Bronchial epithelial cell (primary cell): ENCODE measurements around the gene SLC23A1. TPM values are rescaled to one million over a fixed set of nuclear protein-coding genes. Genes with fewer than 3 reads are reported as not detected.

ENCODE experiments used
- DNase-seq: peaks from one replicate; pipeline ENCODE4 v3.0.0-alpha.2; 2010; ENCODE audit warnings: low read depth
- FAIRE-seq: peaks from 2 replicates; lab custom pipeline; 2011; peaks lifted over from hg19 to GRCh38; lab: Jason Lieb, UNC
- H3K27me3 ChIP-seq: 2 replicates; pipeline ENCODE4 v1.5.1; 2011; ENCODE audit warnings: low read length; ENCODE audit not compliant: control insufficient read depth, insufficient read depth
- H3K36me3 ChIP-seq: 2 replicates; pipeline ENCODE4 v1.5.1; 2011; ENCODE audit warnings: low read length; ENCODE audit not compliant: control insufficient read depth, insufficient read depth
- H3K4me3 ChIP-seq: 2 replicates; pipeline ENCODE4 v1.5.1; 2011; ENCODE audit warnings: mild to moderate bottlenecking, low read depth, low read length, control low read depth
- total RNA-seq: library from RNA; depleted of rRNA; stranded (reverse); fragments of >200 nt; gene quantifications from 2 replicates; pipeline ENCODE4 v1.2.1, GENCODE V29; 2014
- TF ChIP-seq, protein P1 (sequence below): IDR thresholded peaks from 2 replicates; pipeline ENCODE4 v1.5.1; 2011; ENCODE audit warnings: mild to moderate bottlenecking, moderate library complexity, low read length, control low read depth, inconsistent platforms; ENCODE audit not compliant: insufficient read depth, severe bottlenecking

SLC23A1 gene
- total RNA-seq, 1 donor from 2014 or later, result not detected

DNA sequence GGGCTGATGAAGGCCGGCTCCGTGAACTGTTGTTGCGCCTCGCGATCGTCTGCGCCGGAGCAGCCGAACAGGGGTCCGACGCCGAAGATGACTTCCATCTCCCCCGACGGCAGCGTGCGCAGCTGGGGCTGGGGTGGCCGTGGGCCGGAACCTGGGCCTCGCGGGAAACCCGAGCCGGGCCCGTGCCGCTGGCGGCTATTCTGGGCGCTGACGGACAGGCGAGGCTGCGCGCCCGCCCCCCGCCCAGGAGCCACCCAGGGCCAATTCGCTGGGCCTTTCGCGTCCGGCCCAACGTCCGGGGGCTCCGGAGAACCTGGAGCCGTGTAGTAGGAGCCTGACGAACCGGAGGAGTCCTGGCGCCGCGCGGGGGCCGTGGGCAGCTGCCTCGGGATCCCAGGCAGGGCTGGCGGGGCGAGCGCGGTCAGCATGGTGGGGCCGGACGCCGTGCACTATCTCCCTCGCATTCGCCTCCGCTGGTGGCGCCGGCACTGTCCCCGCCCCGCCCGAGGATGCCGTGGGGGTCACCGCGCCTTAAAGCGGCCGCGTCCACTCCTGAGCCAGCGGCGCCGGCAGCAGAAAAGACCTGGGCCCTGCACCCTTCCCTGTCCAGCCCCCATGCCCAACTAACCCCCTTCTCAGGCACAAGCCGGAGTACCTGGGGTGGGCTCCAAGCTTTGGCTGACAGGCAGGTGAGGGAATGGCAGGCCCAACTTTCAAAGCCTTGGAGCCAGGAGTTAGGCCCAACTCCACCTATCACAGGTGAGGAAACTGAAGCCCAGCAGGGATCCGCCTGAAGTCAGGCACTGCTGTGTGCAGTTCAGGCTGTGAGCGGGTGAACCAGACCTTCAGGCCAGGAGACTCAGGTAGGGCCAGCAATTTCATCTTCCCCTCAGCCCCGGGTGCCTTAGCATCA, 11.8 kb upstream of the SLC23A1 start, which contains the start of gene PROB1:
PROB1 (minus strand) TSS at position 451 of the 913 bp plus-strand sequence; CDS start at position 428, 23 bp downstream.
- H3K36me3 ChIP-seq, result no peaks in the 10 kb centered on the region
- no peak for FAIRE-seq
- TF ChIP-seq, protein P1, sequence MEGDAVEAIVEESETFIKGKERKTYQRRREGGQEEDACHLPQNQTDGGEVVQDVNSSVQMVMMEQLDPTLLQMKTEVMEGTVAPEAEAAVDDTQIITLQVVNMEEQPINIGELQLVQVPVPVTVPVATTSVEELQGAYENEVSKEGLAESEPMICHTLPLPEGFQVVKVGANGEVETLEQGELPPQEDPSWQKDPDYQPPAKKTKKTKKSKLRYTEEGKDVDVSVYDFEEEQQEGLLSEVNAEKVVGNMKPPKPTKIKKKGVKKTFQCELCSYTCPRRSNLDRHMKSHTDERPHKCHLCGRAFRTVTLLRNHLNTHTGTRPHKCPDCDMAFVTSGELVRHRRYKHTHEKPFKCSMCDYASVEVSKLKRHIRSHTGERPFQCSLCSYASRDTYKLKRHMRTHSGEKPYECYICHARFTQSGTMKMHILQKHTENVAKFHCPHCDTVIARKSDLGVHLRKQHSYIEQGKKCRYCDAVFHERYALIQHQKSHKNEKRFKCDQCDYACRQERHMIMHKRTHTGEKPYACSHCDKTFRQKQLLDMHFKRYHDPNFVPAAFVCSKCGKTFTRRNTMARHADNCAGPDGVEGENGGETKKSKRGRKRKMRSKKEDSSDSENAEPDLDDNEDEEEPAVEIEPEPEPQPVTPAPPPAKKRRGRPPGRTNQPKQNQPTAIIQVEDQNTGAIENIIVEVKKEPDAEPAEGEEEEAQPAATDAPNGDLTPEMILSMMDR, result no peak
- H3K4me3 ChIP-seq, result peak within 1 kb of the TSS; percentile 43
- DNase-seq, result no peak
- H3K27me3 ChIP-seq, result no peaks in the 10 kb centered on the region

DNA sequence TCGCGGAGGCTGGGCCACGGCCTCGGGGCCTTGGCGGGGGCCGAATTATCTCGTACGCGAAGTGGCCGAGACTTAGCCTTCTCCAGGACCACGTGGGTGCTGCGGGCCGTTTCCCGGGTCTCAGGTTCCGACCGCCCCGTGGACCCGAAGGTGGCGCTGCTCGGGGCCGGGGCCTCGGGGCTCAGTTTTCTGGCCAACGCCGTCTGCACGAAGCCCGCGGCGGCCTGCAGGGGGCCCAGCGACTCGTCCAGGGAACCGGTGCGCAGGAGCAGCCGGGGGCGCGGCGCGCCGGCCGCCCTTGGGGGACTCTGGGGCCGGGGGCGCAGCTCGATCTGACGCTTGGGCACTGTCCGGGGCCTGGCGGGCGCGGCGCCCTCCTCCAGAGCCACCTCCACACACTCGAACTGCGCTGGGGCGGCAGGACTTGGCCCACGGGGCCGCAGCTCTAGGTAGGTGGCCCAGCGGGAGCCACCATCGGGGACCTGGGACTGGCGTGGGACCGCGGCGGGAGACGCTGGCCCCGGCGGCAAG, 11.1 kb upstream of the SLC23A1 start:
- TF ChIP-seq, protein P1, result peak; percentile 57
- FAIRE-seq, result no peak
- no peak for DNase-seq
- no peaks in the 10 kb centered on the region for H3K27me3 ChIP-seq
- H3K4me3 ChIP-seq, result peak overlapping the region; percentile 43
- H3K36me3 ChIP-seq, result no peaks in the 10 kb centered on the region

DNA sequence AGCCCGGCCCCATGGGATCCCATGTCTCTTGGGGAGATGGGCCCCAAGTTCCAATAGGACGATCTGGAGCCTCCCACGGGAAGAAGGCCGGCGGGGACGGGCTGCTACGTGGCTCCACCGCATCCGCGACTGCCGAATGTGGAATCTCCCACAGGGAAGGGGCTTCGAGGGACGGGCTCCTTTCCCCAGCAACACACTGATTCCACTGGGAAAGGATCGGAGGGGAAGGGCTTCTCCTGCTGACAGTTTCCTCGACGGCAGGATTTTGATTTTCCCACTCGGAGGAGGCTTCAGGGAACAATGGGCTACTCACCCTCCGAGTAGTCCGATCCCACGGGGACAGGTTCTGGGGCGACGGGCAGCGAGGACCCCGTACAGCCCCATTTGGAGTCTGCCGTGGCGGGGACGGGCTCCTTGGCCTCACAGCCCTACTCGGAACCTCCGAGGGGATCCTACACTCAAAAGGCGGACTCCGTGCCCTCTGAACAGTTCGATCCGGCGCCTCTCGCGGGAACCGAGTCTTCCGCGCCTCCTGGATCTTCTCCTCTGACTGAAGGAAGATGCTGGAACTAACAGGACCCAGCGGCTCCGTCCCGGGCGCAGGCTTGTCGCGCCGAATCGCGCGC, 10.5 kb upstream of the SLC23A1 start:
- no peak for DNase-seq
- TF ChIP-seq, protein P1, result no peak
- H3K36me3 ChIP-seq, result no peaks in the 10 kb centered on the region
- no peak for FAIRE-seq
- no peaks in the 10 kb centered on the region for H3K27me3 ChIP-seq
- H3K4me3 ChIP-seq, result peak overlapping the region; percentile 43

DNA sequence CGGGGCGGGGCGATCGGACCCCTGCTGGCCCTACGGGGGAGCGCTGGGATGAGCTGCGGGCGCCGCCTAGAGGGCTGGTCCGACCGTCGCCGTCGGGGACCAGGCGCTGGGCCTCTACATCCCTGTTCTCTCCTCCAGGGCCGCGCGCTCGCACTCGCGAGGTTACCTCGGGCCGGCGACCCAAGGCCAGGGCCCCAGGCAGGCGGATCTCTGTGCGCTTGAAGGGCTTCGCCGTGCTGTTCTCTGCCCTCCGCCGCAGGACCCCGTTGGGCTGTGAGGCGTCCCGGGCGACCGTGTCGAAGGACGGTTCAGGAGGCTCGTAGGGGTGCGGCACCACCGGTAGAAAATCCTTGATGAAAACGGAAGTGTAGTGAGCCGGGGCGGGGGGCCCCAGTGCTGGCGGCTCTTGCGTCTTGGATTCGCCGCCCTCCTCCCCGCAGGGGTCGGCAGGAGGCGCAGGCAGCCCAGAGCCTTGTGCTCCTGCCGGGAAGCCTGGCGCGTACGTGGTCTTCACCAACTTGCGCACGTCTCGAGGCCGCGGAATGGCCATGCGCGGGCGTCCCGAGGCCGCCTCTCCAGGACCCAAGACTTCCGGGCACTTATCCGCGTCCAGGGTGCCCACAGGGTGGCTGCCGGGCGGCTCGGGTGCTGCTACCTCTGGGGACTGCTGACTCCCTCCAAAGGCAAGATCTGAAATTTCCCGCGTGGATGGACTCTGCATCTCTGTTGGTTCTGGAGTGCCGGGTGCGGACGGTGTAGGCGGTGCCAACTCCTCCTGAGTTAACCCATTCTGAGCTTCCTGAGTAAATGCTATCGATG, 9.8 kb upstream of the SLC23A1 start:
- no peaks in the 10 kb centered on the region for H3K36me3 ChIP-seq
- no peaks in the 10 kb centered on the region for H3K27me3 ChIP-seq
- DNase-seq (peak; percentile 54), FAIRE-seq (no peak)
- peak overlapping the region; percentile 43 for H3K4me3 ChIP-seq
- TF ChIP-seq, protein P1, result peak; percentile 80

DNA sequence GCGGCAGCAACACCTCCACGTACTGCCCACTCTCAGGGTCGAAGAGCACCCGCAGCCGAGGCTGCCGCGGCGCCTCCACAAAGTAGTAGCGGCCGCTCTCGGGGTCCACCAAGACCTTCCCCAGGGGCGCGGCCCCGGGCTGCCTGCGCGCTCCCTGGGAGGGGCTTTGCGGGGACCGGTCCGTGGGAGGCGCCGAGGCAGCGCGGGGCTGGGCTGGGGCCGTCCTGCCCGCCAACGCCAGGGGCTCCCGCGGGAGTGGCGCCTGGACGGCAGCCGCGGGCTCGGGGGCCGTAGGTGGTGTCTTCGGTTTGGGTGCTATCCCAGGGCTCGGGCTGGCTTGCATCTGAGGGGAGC, 9.2 kb upstream of the SLC23A1 start:
- FAIRE-seq (no peak), DNase-seq (no peak)
- Histone ChIP-seq H3K36me3 (no peaks in the 10 kb centered on the region), H3K4me3 (peak overlapping the region; percentile 43), H3K27me3 (no peaks in the 10 kb centered on the region)
- TF ChIP-seq, protein P1, result no peak
